ENCODE measurements around the gene PGF.

The PGF gene

GRCh38 chr14:74915826-74916225 lies 39.6 kb downstream of the PGF start:
- DNase-seq, result no peak

- DNase-seq, result no peak
Observed at GRCh38 chr14:74915426-74915825, 40.0 kb downstream of the PGF start.

- DNase-seq, result peak; percentile 68
Observed at GRCh38 chr14:74913986-74914573, 41.3 kb downstream of the PGF start.

- no peak for DNase-seq
Observed at GRCh38 chr14:74913393-74913910, 41.9 kb downstream of the PGF start.

DNA sequence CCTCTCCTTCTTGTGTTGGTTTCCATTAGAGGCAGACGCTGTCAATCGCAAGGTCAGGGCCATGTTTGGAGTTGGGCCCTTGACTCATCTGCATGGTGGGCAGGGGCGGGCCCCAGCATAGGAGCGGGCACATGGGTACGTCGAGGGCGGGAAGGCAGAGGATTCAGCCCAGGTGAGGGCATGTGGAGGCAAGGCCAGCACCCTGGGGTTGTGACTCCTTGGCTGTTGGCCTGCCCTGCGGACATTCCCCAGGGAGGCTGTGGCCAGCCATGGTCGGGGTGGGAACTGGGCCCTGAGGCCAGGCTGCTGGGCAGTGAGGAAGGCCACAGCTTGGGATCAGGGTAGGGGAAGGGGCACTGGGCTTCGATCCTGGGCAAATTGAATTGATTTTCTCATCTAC lies 42.6 kb downstream of the PGF start:
- no peak for DNase-seq

- no peak for DNase-seq
Observed at GRCh38 chr14:74912111-74912510, 43.3 kb downstream of the PGF start.

- no peak for DNase-seq
Observed at GRCh38 chr14:74911704-74912103, 43.7 kb downstream of the PGF start.

GRCh38 chr14:74911221-74911620 lies 44.2 kb downstream of the PGF start:
- DNase-seq, result no peak

GRCh38 chr14:74910556-74910955 lies 44.8 kb downstream of the PGF start:
- DNase-seq, result no peak

GRCh38 chr14:74909911-74910310 lies 45.5 kb downstream of the PGF start:
- DNase-seq, result no peak

DNA sequence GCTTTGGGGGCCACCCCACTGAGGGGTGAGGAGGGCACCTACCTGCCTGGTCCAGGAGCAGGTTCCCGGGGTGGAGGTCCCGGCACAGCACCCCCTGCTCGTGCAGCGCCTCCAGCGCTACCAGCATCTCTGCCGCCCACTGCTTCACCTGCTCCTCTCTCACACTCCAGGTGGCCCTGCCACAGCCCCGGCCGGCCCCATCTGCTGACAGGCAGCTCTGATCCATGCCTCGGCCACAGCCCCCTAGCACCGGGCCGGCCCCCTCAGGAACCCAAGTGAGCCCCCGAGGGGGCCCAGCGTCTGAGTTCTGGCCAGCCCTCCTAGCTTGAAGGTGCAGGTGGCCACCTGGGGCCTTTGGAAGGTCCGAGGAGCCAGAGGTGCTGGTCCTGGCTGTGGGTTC lies 45.9 kb downstream of the PGF start:
- DNase-seq, result no peak

GRCh38 chr14:74908861-74909341 lies 46.5 kb downstream of the PGF start:
- no peak for DNase-seq

- no peak for DNase-seq
Observed at GRCh38 chr14:74907744-74908143, 47.7 kb downstream of the PGF start.

GRCh38 chr14:74906925-74907521 lies 48.4 kb downstream of the PGF start:
- DNase-seq, result no peak

GRCh38 chr14:74905595-74906142 lies 49.7 kb downstream of the PGF start:
- peak; percentile 50 for DNase-seq

DNA sequence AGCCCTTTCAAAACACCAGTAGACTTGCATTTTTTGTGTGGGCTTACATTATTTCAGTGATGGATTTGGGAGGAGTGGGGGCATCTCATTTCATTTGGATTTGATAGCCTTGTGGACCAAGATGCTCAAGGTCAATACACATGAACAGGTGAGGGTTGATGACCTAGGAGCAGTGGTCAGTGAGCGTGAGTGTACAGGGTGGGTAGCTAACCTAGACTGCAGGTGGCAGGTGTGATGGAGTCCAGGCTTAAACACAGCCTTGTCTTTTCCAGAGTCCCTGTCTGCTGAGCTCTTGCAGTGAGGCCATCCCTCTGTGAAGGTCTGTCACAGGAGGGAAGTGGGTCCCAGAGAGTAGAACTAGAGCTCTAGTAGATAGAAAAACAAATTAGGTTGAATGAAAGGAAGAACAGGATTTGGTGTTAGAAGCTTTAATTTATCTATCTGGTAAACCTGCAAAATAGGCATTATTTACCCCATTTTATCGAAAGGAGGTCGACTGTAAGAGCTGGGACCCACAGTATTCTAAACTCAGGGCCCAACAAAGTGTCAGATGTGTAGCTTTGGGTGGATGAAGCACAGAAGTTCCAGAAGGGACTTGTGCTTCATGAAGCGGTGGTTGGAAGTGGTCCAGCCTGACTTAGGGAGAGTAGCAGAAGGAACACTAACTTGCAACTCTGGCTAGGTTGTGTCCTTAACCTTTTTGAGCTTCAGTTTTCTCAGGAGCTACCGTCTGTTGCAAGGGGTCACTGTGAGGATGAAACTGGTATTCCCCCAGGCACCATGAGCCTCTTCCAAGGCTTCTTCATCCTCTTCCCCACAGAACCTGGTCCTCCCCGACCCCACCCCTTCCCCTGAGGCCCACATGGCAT lies 50.5 kb downstream of the PGF start:
- DNase-seq, result no peak

- no peak for DNase-seq
Observed at GRCh38 chr14:74902941-74903705, 52.3 kb downstream of the PGF start.

- DNase-seq, result no peak
Observed at GRCh38 chr14:74898694-74899093, 56.7 kb downstream of the PGF start.

DNA sequence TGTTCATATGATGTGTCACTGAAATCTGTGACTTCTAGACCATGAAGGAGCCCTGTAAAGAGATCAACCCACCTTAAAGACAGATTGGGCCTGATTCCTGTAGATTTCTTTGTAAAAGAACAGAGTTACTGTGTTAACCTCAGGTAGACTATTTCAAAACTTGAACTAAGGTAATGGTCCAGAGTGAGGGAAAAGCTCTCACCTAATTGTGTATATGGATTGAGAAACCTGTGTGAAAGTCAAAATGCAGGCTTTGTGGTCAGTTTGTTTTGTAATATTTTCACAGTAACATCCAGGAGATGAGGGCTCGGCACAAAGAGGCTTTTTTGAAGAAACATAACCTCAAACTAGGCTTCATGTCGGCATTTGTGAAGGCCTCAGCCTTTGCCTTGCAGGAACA lies 57.3 kb downstream of the PGF start:
- DNase-seq, result no peak

DNA sequence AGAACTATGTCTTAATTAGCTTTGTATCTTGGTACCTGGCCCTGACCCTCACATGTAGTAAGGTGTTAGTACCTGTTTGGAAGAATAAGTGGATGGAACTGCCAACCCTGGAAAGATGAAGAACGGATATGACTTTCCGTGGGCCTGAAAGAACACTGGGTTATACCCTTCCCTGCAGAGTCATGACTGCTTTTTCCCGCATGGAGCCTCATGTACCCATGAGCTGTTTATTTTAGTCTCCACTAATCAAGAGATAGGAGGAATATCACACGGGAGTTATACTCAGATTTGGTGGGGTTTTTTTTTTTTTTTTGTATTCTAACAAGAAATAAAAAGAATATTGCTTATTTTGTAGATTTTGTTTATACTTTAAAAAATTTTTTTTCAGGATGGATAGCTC lies 57.8 kb downstream of the PGF start:
- no peak for DNase-seq

GRCh38 chr14:74896400-74896799 lies 59.0 kb downstream of the PGF start:
- no peak for DNase-seq

- DNase-seq, result no peak
Observed at GRCh38 chr14:74893614-74894091, 61.7 kb downstream of the PGF start.

GRCh38 chr14:74892745-74893144 lies 62.7 kb downstream of the PGF start:
- no peak for DNase-seq
